ENCODE data around the gene JAZF1.

Gene JAZF1

GRCh38 chr7:28165961-28166955, 14.3 kb downstream of the JAZF1 start:
- DNase-seq (ENCODE audit: low read depth): no peak

DNA sequence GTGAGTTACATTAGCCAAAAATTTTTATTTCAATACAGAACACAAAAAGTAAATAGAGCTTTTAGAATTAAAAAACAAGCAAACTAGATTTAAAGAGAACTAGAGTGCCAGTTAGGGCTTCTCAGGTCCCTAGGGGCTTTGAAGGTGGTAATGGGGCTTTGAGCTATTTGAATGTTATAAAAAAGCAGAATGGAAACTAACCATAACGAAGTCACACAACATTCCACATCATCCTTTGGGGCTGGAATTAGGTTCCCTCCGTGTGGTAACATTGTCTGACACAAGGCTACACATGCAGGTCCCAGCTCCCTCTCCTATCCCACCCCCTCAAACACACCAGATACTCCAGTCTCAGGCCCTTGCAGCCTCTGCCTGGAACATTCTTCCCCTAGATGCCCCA, 15.3 kb downstream of the JAZF1 start:
- no peak for DNase-seq (ENCODE audit: low read depth)

DNA sequence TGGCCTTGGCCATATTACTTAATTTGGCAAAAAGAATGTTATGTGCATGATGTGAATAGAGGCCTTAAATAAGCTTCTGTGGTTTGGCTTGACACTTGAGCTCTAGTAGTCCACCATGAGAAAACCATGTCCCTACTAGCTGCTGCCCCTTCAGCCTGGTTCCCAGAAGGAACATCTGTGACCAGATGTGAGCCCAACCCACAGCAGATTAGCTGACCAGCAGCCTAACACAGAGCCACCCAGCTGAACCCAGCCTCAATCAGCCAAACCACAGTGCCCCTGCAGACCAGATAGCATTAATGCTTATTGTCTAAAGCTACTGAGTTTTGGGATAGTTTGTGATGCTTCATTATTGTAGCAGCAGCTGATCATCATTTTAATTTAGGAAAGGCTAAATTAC, 16.6 kb downstream of the JAZF1 start:
- no peak for DNase-seq (ENCODE audit: low read depth)

DNA sequence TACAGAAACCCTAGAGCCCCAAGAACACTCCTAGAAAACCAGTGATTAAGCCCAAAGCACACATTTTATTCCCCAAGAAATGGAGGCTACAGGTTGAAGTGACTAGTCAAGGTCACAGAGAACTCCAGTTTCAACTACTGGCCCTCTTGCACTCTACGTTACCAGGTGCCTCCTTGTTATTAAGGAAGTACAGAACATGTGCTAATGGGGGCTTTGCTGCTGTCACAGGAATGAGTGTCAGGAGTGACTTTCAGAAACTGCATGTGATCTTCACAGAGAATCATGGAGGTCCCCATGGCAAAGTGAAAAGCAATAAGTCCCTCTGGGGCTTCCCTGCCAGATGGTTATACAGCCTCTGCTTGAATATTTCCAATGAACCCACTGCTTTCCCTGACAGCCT, 19.3 kb downstream of the JAZF1 start:
- DNase-seq (ENCODE audit: low read depth): no peak

GRCh38 chr7:28160551-28160991, 20.0 kb downstream of the JAZF1 start:
- DNase-seq (ENCODE audit: low read depth): no peak

GRCh38 chr7:28157831-28158416, 22.7 kb downstream of the JAZF1 start:
- DNase-seq (ENCODE audit: low read depth): no peak

DNA sequence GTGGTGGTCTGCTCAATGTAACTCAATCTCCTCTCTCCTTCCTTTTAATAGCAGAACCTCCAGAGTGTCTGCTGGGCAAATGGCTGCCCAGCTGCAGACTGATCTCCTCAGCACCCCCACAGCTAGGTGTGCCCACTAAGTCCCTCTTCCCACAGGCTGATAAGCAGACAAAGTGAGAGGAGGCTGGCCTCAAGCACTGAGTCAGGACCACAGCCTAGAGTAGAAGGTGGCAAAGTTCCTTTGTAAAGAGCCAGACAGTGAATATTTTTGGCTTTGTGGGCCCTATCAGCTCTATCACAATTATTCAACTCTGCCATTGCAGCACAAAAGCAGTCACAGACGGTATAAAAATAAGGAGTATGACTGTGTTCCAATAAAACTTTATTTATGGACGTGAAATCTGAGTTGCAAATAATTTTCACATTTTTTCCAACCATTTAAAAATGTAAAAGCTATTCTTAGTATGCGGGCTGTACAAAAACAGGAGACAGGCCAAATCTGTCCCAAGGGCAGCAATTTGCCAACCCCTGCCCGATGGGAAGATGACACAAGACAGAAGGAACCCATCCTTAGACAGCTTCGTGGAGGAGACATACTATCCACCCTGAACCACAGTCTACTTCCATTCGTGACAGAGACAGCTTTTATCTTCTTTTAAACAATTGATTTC, 23.4 kb downstream of the JAZF1 start:
- DNase-seq (ENCODE audit: low read depth): no peak

GRCh38 chr7:28156401-28156800, 24.2 kb downstream of the JAZF1 start:
- no peak for DNase-seq (ENCODE audit: low read depth)

- DNase-seq (ENCODE audit: low read depth): no peak
These were observed 24.6 kb downstream of the JAZF1 start for GRCh38 chr7:28155964-28156363.

DNA sequence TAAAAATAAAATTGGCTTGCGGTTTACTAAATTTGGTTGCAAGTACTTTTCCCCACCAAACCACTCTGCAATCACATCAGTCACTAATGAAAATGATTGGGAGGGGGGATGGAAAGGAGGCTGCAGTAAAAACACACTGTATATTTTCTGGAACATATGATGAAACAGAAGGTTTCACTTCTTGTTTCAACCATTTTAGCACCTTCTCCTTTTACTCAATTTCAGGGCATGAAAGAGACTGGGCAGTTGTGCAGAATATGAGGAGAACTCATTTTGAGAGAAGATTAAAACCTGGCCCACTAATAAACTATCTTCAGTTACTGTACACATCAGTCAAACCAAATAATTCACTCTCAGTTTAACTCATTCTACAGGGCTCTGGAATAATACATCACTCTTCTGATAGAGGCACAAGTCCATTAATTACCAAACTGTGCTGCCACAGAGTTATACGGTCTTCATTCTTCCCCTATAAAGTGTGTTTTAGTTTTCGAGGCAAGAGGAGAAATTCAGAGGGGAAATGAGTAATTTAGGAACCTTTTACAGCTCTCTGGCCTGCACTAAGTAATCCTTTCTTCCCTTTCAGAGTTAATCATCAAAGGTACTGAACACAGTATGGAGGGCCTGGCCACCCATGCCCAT, 25.5 kb downstream of the JAZF1 start:
- DNase-seq (ENCODE audit: low read depth): no peak

GRCh38 chr7:28152594-28152993, 28.0 kb downstream of the JAZF1 start:
- DNase-seq (ENCODE audit: low read depth): no peak

GRCh38 chr7:28151965-28152364, 28.6 kb downstream of the JAZF1 start:
- no peak for DNase-seq (ENCODE audit: low read depth)

DNA sequence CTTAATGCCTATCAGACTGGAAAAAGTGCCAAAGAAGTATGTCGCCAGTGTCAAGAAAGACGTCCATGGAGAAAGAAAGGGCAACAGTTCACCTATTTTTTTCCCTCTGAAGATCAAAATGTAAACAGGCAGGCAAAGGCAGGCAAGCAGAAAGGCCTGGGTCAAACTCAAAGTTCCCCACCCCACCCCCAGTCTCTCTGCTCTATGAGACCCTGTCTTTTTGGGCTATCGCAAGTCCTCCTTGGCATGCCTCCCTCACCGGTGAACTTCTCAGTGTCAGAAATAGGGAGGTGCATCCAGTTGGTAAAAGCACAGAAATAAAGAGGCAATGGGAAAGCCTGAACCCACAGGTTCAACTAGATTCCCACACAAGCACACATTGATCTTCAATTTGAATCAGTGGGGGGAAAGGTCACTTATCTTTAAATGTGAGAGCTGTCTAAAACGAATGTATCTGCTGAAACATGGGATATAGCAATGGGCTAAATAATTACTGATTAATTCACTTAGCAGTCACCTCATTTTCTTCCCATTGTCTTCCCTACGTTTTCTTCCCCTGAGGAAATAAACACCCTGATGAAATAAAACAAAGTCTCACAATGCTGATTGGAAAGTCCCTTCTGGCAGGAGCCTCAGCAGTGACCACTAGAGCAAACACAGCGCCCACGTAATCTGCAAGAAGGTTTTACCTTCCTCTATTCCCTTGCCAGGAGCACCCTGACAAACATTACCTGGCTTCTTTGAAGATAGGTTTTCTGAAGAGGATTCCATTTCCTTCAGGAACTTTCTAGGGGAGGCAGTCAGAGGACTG, 31.1 kb downstream of the JAZF1 start:
- no peak for DNase-seq (ENCODE audit: low read depth)

DNA sequence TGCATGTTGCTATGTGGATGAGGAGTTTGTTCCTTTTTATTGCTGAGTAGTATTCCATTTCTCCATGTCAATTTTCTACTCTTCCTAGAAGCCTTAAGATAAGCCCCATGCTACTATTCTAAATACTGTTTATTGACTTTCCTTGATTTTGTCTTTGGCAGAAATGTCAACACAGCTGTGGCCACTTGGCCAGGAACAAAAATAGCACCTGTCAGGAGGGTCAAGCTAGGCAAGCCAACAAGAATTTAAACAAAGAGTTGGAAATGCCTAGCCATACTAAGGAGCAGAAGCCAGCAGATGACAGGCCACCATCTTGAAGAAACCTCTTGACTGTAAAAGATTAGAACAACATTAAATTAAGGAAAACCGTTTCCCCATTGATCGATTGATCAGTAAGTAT, 34.7 kb downstream of the JAZF1 start:
- DNase-seq (ENCODE audit: low read depth): no peak

DNA sequence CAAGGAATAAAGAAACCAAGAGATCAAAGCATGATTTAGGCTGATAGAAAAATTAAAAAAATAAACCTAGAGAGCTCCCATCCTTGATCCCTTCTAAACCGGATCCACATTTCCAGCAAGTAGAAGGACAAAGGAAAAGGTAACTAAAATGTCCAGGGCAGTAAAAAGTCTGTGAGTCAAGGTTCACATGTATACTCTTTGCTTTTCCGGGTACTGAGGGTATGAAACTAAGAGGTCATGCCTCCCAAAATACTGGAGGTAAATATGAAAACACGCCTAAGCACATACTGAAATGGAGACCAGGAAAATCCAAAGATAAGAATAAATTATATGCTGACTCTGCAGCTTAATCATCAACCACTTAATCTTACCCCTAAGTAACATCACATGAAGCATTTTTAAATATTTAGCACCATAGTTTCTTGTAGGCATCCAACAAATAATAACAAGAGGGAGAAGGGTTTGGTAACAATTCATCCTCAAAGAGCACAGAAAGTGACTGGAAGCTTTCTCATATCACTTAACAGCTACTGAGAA, 35.4 kb downstream of the JAZF1 start:
- DNase-seq (ENCODE audit: low read depth): no peak

DNA sequence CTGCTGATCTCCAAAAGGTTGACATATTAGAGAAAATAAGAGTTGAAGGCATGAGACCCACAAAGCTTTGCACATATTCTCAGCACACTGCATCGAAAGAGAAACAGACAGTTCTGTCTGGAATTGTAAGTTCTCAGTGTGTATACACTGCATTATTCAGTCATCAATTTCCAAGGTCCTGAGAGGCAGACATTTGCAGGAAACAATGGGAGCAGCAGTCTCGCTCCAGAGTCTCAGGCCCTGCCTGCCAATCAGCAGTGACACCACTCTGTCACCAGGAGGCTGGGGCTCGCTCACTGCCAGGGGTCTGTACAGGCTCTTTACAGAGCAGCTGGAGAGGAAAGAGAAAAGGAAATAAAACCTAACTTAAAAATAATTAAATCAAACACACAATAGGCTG, 36.3 kb downstream of the JAZF1 start:
- no peak for DNase-seq (ENCODE audit: low read depth)

DNA sequence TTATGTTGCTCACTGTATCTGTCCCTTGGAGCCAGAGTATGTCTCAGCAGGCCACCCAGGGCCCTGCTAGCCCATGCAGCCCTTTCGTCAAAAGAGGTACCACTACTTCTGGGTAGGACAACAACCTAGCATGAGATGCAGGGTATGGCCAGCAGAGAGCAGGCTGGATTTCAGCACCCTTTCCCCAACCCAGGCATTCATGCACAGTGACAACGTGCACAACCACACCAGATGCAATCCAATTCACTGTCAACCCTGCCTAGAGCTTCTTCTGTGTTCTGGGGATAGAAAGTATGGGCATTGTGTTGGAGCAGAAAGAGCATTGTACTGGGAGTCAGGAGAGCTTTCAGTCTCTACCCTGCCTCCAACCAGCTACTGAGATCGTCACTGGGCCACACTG, 37.9 kb downstream of the JAZF1 start:
- DNase-seq (ENCODE audit: low read depth): no peak

- DNase-seq (ENCODE audit: low read depth): no peak
These were observed 39.6 kb downstream of the JAZF1 start for GRCh38 chr7:28140979-28141378.

- DNase-seq (ENCODE audit: low read depth): no peak
These were observed 41.8 kb downstream of the JAZF1 start for GRCh38 chr7:28138837-28139236.

- no peak for DNase-seq (ENCODE audit: low read depth)
These were observed 43.1 kb downstream of the JAZF1 start for GRCh38 chr7:28137463-28137862.

- DNase-seq (ENCODE audit: low read depth): no peak
These were observed 43.7 kb downstream of the JAZF1 start for GRCh38 chr7:28136885-28137284.

Measured in stimulated activated CD4-positive, alpha-beta T cell treated with anti-CD3 and anti-CD28 coated beads, Interleukin-2, amount 100 ng/mL, for 4 hours (primary cell).